Panc1 (cell line): ENCODE measurements around the gene POLR3B.
A peak's percentile ranks its signal among the peaks of the same experiment; 100 is the strongest.

Source experiments
- POLR2AphosphoS5 ChIP-seq: IDR thresholded peaks from 2 replicates; pipeline ENCODE4 v1.6.1; 2012; ENCODE audit warnings: mild to moderate bottlenecking, low read depth, low read length, moderate library complexity
- SIN3A ChIP-seq: IDR thresholded peaks from 2 replicates; pipeline ENCODE4 v1.6.1; 2012; ENCODE audit warnings: low read depth, mild to moderate bottlenecking, low read length, moderate library complexity, borderline replicate concordance; ENCODE audit not compliant: insufficient read depth
- TCF7L2 ChIP-seq: IDR thresholded peaks from 2 replicates; pipeline ENCODE4 v1.6.1; 2011; ENCODE audit warnings: mild to moderate bottlenecking, low read depth, low read length, inconsistent platforms
- TF ChIP-seq, protein P1 (sequence below): fragments of 450-650 bp; IDR thresholded peaks from 2 replicates; pipeline ENCODE4 v1.5.1; 2017; ENCODE audit warnings: mild to moderate bottlenecking

DNA sequence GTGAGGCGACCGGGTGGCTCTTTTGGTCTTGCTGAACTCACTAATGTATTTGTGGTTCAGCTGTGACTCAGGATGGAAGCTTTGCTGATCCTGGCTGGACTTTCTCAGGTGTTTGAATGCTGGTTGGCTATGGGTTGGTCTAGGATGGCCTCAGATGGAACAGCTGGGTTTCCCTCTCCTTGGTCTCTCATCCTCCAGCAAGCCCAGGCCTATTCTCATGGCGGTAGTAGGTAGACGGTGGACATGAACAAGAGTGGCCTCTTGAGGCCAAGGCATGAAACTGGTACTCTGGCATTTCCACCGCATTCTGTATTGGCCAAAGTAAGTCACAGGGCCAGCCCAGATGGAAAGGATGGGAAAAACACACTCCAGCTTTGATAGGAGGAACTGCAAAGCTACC, 11.8 kb upstream of the POLR3B start:
- TF ChIP-seq, protein P1, sequence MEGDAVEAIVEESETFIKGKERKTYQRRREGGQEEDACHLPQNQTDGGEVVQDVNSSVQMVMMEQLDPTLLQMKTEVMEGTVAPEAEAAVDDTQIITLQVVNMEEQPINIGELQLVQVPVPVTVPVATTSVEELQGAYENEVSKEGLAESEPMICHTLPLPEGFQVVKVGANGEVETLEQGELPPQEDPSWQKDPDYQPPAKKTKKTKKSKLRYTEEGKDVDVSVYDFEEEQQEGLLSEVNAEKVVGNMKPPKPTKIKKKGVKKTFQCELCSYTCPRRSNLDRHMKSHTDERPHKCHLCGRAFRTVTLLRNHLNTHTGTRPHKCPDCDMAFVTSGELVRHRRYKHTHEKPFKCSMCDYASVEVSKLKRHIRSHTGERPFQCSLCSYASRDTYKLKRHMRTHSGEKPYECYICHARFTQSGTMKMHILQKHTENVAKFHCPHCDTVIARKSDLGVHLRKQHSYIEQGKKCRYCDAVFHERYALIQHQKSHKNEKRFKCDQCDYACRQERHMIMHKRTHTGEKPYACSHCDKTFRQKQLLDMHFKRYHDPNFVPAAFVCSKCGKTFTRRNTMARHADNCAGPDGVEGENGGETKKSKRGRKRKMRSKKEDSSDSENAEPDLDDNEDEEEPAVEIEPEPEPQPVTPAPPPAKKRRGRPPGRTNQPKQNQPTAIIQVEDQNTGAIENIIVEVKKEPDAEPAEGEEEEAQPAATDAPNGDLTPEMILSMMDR: peak; percentile 80
- TF ChIP-seq TCF7L2: no peak
- TF ChIP-seq POLR2AphosphoS5: no peak
- no peak for TF ChIP-seq SIN3A
